Measurements from ENCODE around the gene TC2N.

DNA sequence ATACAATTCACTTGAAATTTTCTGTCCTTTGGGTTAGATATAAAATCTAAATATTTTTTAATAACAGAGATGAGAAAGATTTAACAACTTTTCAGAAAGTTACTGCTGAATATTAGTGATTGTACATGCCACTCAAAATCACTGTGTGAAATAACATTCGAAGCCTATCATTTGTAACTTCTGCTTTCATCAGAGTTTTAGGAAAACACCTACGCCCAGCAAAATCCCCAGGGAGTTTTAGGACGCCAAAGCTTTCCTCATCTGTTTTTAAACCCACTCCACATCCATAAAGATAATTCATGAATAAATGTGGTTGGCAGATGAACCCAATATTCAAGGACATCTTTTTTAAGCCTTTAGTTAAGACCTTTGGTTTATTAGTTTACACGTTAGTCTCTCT is 23.9 kb downstream of the TC2N start:
- TF ChIP-seq, protein P1, sequence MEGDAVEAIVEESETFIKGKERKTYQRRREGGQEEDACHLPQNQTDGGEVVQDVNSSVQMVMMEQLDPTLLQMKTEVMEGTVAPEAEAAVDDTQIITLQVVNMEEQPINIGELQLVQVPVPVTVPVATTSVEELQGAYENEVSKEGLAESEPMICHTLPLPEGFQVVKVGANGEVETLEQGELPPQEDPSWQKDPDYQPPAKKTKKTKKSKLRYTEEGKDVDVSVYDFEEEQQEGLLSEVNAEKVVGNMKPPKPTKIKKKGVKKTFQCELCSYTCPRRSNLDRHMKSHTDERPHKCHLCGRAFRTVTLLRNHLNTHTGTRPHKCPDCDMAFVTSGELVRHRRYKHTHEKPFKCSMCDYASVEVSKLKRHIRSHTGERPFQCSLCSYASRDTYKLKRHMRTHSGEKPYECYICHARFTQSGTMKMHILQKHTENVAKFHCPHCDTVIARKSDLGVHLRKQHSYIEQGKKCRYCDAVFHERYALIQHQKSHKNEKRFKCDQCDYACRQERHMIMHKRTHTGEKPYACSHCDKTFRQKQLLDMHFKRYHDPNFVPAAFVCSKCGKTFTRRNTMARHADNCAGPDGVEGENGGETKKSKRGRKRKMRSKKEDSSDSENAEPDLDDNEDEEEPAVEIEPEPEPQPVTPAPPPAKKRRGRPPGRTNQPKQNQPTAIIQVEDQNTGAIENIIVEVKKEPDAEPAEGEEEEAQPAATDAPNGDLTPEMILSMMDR (IDR thresholded peaks at IDR 0.05), result no peak
- no peak for TF ChIP-seq POLR2A (IDR thresholded peaks at IDR 0.05)
